Measurements from ENCODE around the gene CYP3A7.
"Not testable (repeated sequence)": the region's sequence is repeated elsewhere in the genome, so short reads cannot be mapped to it uniquely, and the experiment has no call there.

Gene CYP3A7

GRCh38 chr7:99742737-99743394 is 7.9 kb upstream of the CYP3A7 start:
- DNase-seq = no peak

GRCh38 chr7:99741441-99741795 is 6.4 kb upstream of the CYP3A7 start:
- DNase-seq = no peak

- DNase-seq = no peak
Observed at GRCh38 chr7:99740573-99741440, 5.8 kb upstream of the CYP3A7 start.

- DNase-seq = no peak
Observed at GRCh38 chr7:99739699-99740572, 4.9 kb upstream of the CYP3A7 start.

- no peak for DNase-seq
Observed at GRCh38 chr7:99737726-99738125, 2.7 kb upstream of the CYP3A7 start.

GRCh38 chr7:99736667-99737066 is 1.7 kb upstream of the CYP3A7 start:
- DNase-seq = not testable (repeated sequence)

GRCh38 chr7:99733448-99733847 is 1.5 kb downstream of the CYP3A7 start:
- no peak for DNase-seq

GRCh38 chr7:99733003-99733402 is 2.0 kb downstream of the CYP3A7 start:
- DNase-seq = no peak

- DNase-seq = no peak
Observed at GRCh38 chr7:99731638-99732374, 3.2 kb downstream of the CYP3A7 start.

GRCh38 chr7:99730992-99731391 is 4.0 kb downstream of the CYP3A7 start:
- no peak for DNase-seq

GRCh38 chr7:99730238-99730810 is 4.7 kb downstream of the CYP3A7 start:
- no peak for DNase-seq

- DNase-seq = no peak
Observed at GRCh38 chr7:99729486-99730237, 5.3 kb downstream of the CYP3A7 start.

- DNase-seq = no peak
Observed at GRCh38 chr7:99728615-99729014, 6.4 kb downstream of the CYP3A7 start.

- not testable (repeated sequence) for DNase-seq
Observed at GRCh38 chr7:99723201-99723600, 11.8 kb downstream of the CYP3A7 start.

GRCh38 chr7:99720800-99721595 is 14.0 kb downstream of the CYP3A7 start:
- no peak for DNase-seq

GRCh38 chr7:99719996-99720769 is 14.8 kb downstream of the CYP3A7 start:
- no peak for DNase-seq

- DNase-seq = no peak
Observed at GRCh38 chr7:99713995-99714570, 20.9 kb downstream of the CYP3A7 start.
